ENCODE measurements around the gene EML1.

EML1 gene

DNA sequence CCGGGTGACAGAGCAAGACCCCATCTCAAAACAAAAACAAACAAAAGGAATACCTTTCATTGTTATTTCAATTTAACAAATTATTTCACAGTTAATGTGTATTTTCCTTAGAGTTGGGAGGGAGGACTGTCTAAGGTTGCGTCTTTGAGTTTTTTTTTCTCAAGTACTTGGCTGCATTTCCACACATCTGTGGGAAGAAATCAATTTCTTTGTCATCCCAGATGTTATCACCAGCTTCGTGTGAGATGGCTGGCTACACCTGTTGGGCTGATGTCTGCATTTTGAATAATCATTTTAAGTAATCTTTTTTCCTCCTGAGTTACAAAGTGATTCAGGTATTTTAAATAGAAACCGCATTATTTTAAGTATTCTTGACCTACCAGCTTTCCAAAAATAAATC lies 59.4 kb downstream of the EML1 start:
- no peak overlapping the region for H3K4me3 ChIP-seq (ENCODE audit: low read depth, low read length)

GRCh38 chr14:99853206-99853605 lies 60.0 kb downstream of the EML1 start:
- H3K27me3 ChIP-seq (ENCODE audit: insufficient read depth, low read length), result no peaks in the 10 kb centered on the region
- H2AFZ ChIP-seq (ENCODE audit: low read length, unreplicated experiment), result no peak overlapping the region
- peaks cover 6% of the 10 kb centered on the region for H3K4me1 ChIP-seq (ENCODE audit: control insufficient read depth, insufficient read depth, low read length, unreplicated experiment)
- H3K36me3 ChIP-seq (ENCODE audit: insufficient read depth, low read length), result no peaks in the 10 kb centered on the region
- no peak overlapping the region for H3K27ac ChIP-seq (ENCODE audit: low read depth, low read length)
- H3K4me3 ChIP-seq (ENCODE audit: low read depth, low read length), result no peak overlapping the region
- no peaks in the 10 kb centered on the region for H3K79me2 ChIP-seq (ENCODE audit: control insufficient read depth, insufficient read depth, low read length, unreplicated experiment)

More for the DNA sequence above, 59.4 kb downstream of the EML1 start:
- Histone ChIP-seq H3K27me3 (ENCODE audit: insufficient read depth, low read length) (no peaks in the 10 kb centered on the region), H3K27ac (ENCODE audit: low read depth, low read length) (no peak overlapping the region), H3K36me3 (ENCODE audit: insufficient read depth, low read length) (no peaks in the 10 kb centered on the region; the same call in 1 of the 2 replicates), H2AFZ (ENCODE audit: low read length, unreplicated experiment) (no peak overlapping the region), H3K79me2 (ENCODE audit: control insufficient read depth, insufficient read depth, low read length, unreplicated experiment) (no peaks in the 10 kb centered on the region), H3K4me1 (ENCODE audit: control insufficient read depth, insufficient read depth, low read length, unreplicated experiment) (peaks cover 6% of the 10 kb centered on the region)

GRCh38 chr14:99854831-99855230 lies 61.6 kb downstream of the EML1 start:
- Histone ChIP-seq H3K4me1 (ENCODE audit: control insufficient read depth, insufficient read depth, low read length, unreplicated experiment) (peaks cover 6% of the 10 kb centered on the region), H3K36me3 (ENCODE audit: insufficient read depth, low read length) (no peaks in the 10 kb centered on the region), H2AFZ (ENCODE audit: low read length, unreplicated experiment) (no peak overlapping the region), H3K4me3 (ENCODE audit: low read depth, low read length) (no peak overlapping the region), H3K79me2 (ENCODE audit: control insufficient read depth, insufficient read depth, low read length, unreplicated experiment) (no peaks in the 10 kb centered on the region), H3K27ac (ENCODE audit: low read depth, low read length) (no peak overlapping the region), H3K27me3 (ENCODE audit: insufficient read depth, low read length) (no peaks in the 10 kb centered on the region)

DNA sequence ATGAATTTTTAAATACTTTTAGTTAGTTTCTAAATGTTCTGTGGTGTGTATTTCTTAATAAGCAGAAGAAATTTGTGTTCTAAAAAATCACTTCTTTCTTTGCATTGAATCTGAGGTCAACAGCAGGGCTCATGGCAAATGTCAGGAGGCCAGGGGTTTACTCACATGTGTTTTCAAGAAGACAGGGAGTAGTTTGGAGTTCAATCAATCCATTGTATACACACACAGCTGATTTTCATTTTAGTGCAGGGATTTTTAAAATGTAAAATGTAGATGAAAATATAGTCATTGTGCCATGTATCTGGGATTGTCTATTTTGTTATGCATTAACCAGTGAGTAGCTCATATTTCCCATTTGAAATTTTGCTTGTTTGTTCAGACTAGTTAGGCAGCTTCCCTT lies 62.1 kb downstream of the EML1 start:
- Histone ChIP-seq H3K27ac (ENCODE audit: low read depth, low read length) (no peak overlapping the region), H3K27me3 (ENCODE audit: insufficient read depth, low read length) (no peaks in the 10 kb centered on the region), H3K79me2 (ENCODE audit: control insufficient read depth, insufficient read depth, low read length, unreplicated experiment) (no peaks in the 10 kb centered on the region), H2AFZ (ENCODE audit: low read length, unreplicated experiment) (no peak overlapping the region), H3K4me1 (ENCODE audit: control insufficient read depth, insufficient read depth, low read length, unreplicated experiment) (peaks cover 6% of the 10 kb centered on the region), H3K4me3 (ENCODE audit: low read depth, low read length) (no peak overlapping the region), H3K36me3 (ENCODE audit: insufficient read depth, low read length) (no peaks in the 10 kb centered on the region)

GRCh38 chr14:99857551-99857950 lies 64.3 kb downstream of the EML1 start:
- Histone ChIP-seq H3K4me1 (ENCODE audit: control insufficient read depth, insufficient read depth, low read length, unreplicated experiment) (peaks cover 13% of the 10 kb centered on the region), H3K4me3 (ENCODE audit: low read depth, low read length) (no peak overlapping the region), H3K27me3 (ENCODE audit: insufficient read depth, low read length) (no peaks in the 10 kb centered on the region), H3K36me3 (ENCODE audit: insufficient read depth, low read length) (no peaks in the 10 kb centered on the region), H3K79me2 (ENCODE audit: control insufficient read depth, insufficient read depth, low read length, unreplicated experiment) (no peaks in the 10 kb centered on the region), H2AFZ (ENCODE audit: low read length, unreplicated experiment) (no peak overlapping the region), H3K27ac (ENCODE audit: low read depth, low read length) (no peak overlapping the region)

DNA sequence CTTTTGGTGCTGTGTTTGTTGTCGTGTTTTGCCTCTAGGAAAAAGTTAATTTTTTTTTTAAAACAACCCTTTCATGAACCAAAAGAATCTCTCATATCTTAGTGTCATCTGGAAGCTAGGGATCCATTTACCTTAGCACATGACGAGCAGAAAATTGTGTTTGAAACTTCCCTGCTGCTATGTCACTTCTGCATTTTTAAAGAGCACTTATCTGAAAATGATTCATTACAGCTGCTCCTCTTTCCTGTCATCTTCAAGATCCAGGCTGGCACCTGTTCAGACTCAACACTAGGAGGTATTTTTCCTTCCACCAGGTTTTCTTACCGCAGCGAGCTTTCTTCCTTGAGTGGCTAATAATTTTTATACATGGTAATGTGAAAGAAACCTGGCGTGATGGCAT lies 67.0 kb downstream of the EML1 start:
- no peaks in the 10 kb centered on the region for H3K27me3 ChIP-seq (ENCODE audit: insufficient read depth, low read length)
- H3K36me3 ChIP-seq (ENCODE audit: insufficient read depth, low read length), result no peaks in the 10 kb centered on the region
- no peak overlapping the region for H3K4me3 ChIP-seq (ENCODE audit: low read depth, low read length)
- H3K4me1 ChIP-seq (ENCODE audit: control insufficient read depth, insufficient read depth, low read length, unreplicated experiment), result peaks cover 12% of the 10 kb centered on the region
- no peak overlapping the region for H2AFZ ChIP-seq (ENCODE audit: low read length, unreplicated experiment)
- no peak overlapping the region for H3K27ac ChIP-seq (ENCODE audit: low read depth, low read length)
- no peaks in the 10 kb centered on the region for H3K79me2 ChIP-seq (ENCODE audit: control insufficient read depth, insufficient read depth, low read length, unreplicated experiment)

- no peaks in the 10 kb centered on the region for H3K79me2 ChIP-seq (ENCODE audit: control insufficient read depth, insufficient read depth, low read length, unreplicated experiment)
- no peak overlapping the region for H3K4me3 ChIP-seq (ENCODE audit: low read depth, low read length)
- H3K27me3 ChIP-seq (ENCODE audit: insufficient read depth, low read length), result no peaks in the 10 kb centered on the region
- H3K27ac ChIP-seq (ENCODE audit: low read depth, low read length), result no peak overlapping the region
- no peak overlapping the region for H2AFZ ChIP-seq (ENCODE audit: low read length, unreplicated experiment)
- H3K36me3 ChIP-seq (ENCODE audit: insufficient read depth, low read length), result peaks cover 6% of the 10 kb centered on the region
- H3K4me1 ChIP-seq (ENCODE audit: control insufficient read depth, insufficient read depth, low read length, unreplicated experiment), result peaks cover 12% of the 10 kb centered on the region
These were observed 68.9 kb downstream of the EML1 start for GRCh38 chr14:99862136-99862535.

DNA sequence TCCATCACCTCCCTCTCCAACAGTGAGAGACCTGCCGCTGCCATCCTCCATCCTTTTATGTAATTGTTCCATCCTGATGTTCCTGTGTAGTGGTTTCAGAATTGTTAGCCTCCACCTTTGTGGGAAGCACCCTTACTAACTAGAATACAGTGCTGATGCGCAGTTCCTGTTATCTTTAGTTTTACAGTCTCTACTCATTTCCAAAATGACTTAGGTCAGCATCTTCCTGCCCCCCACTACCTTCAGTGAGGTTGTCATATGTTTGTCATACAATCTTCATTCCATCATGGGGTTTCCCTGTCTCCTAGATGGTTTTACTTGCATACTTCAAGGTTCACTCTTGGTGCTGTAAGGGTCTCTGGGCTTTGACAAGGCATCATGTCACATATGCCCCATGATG lies 69.8 kb downstream of the EML1 start:
- Histone ChIP-seq H3K4me3 (ENCODE audit: low read depth, low read length) (no peak overlapping the region), H3K79me2 (ENCODE audit: control insufficient read depth, insufficient read depth, low read length, unreplicated experiment) (no peaks in the 10 kb centered on the region), H3K27ac (ENCODE audit: low read depth, low read length) (no peak overlapping the region), H2AFZ (ENCODE audit: low read length, unreplicated experiment) (no peak overlapping the region), H3K27me3 (ENCODE audit: insufficient read depth, low read length) (no peaks in the 10 kb centered on the region), H3K4me1 (ENCODE audit: control insufficient read depth, insufficient read depth, low read length, unreplicated experiment) (peaks cover 12% of the 10 kb centered on the region), H3K36me3 (ENCODE audit: insufficient read depth, low read length) (peaks cover 6% of the 10 kb centered on the region)

DNA sequence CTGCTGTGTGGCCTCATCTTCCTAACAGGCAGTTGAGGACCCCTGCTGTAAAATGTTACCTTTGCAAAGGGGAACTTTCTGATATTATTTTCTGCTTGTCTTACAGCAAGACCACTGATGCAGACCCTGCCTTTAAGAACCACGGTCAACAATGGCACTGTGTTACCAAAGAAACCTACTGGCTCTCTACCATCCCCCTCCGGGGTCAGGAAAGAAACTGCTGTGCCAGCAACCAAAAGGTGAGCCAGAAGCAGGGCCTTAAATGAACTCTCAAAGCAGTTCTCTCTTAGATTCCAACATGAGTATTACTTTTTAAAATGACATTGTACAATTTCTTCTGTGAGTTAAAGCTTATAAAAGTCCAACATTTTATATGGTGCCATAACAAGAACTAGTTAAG lies 72.2 kb downstream of the EML1 start:
- Histone ChIP-seq H3K4me1 (ENCODE audit: control insufficient read depth, insufficient read depth, low read length, unreplicated experiment) (peaks cover 12% of the 10 kb centered on the region), H3K27ac (ENCODE audit: low read depth, low read length) (no peak overlapping the region), H3K79me2 (ENCODE audit: control insufficient read depth, insufficient read depth, low read length, unreplicated experiment) (no peaks in the 10 kb centered on the region), H3K36me3 (ENCODE audit: insufficient read depth, low read length) (peaks cover 6% of the 10 kb centered on the region), H3K27me3 (ENCODE audit: insufficient read depth, low read length) (no peaks in the 10 kb centered on the region), H2AFZ (ENCODE audit: low read length, unreplicated experiment) (no peak overlapping the region), H3K4me3 (ENCODE audit: low read depth, low read length) (no peak overlapping the region)

- Histone ChIP-seq H3K36me3 (ENCODE audit: insufficient read depth, low read length) (peaks cover 6% of the 10 kb centered on the region), H3K4me1 (ENCODE audit: control insufficient read depth, insufficient read depth, low read length, unreplicated experiment) (no peaks in the 10 kb centered on the region), H2AFZ (ENCODE audit: low read length, unreplicated experiment) (no peak overlapping the region), H3K79me2 (ENCODE audit: control insufficient read depth, insufficient read depth, low read length, unreplicated experiment) (no peaks in the 10 kb centered on the region), H3K27ac (ENCODE audit: low read depth, low read length) (no peak overlapping the region), H3K27me3 (ENCODE audit: insufficient read depth, low read length) (no peaks in the 10 kb centered on the region), H3K4me3 (ENCODE audit: low read depth, low read length) (no peak overlapping the region)
These were observed 77.4 kb downstream of the EML1 start for GRCh38 chr14:99870617-99871016.

DNA sequence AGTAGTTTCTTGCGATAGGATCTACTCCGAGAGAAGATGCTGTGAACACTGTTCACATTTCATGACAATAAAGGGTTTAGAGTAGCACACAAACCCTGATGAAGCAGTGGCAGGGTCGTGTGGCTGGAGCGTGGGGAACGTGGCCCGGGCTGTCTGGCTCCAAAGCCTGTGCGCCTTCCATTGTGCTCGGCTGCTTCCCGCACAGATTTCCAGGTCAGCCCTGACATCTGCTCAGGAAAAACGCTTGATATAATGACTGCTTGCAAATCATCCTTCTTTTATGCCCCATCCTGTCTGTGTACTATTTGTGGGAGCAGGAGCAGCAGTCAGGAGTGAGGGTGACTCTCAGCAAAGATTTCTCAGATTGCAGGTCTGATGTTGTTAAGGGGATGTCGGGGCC lies 78.6 kb downstream of the EML1 start:
- H3K36me3 ChIP-seq (ENCODE audit: insufficient read depth, low read length), result peaks cover 3% of the 10 kb centered on the region; the same call in 1 of the 2 replicates
- H3K79me2 ChIP-seq (ENCODE audit: control insufficient read depth, insufficient read depth, low read length, unreplicated experiment), result no peaks in the 10 kb centered on the region
- no peaks in the 10 kb centered on the region for H3K4me1 ChIP-seq (ENCODE audit: control insufficient read depth, insufficient read depth, low read length, unreplicated experiment)
- no peak overlapping the region for H3K27ac ChIP-seq (ENCODE audit: low read depth, low read length)
- no peak overlapping the region for H3K4me3 ChIP-seq (ENCODE audit: low read depth, low read length)
- no peak overlapping the region for H2AFZ ChIP-seq (ENCODE audit: low read length, unreplicated experiment)
- H3K27me3 ChIP-seq (ENCODE audit: insufficient read depth, low read length), result no peaks in the 10 kb centered on the region

Measured in ACC112 (cell line).